Suppressor macrophage (primary cell): ENCODE results near the gene RAB40C.
A peak's percentile ranks its signal among the peaks of the same experiment; 100 is the strongest.

Source experiments
- DNase-seq, 4 experiments: peaks; one replicate each; pipeline ENCODE4 v3.0.0-alpha.2; 2020 to 2022

RAB40C gene

DNA sequence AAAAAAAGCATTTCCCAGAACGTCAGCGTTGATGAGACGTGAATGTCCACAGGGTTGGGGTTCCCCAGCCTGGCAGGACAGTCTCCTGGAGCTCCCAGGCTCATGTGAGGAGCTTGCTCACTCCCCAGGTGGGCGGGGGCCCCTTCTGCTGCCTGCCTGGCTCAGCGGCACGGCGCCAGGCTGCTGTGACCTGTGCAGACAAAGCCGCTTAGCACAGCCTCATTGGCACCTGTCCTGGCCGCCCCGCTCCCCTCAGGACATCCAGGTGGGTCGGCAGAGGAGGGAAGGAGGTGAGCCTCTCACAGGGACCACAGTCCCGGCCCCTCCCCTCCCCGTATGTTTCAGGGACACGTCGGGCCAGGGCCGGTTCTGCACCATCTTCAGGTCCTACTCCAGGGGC is 28.0 kb downstream of the RAB40C start:
- DNase-seq: no peak

DNA sequence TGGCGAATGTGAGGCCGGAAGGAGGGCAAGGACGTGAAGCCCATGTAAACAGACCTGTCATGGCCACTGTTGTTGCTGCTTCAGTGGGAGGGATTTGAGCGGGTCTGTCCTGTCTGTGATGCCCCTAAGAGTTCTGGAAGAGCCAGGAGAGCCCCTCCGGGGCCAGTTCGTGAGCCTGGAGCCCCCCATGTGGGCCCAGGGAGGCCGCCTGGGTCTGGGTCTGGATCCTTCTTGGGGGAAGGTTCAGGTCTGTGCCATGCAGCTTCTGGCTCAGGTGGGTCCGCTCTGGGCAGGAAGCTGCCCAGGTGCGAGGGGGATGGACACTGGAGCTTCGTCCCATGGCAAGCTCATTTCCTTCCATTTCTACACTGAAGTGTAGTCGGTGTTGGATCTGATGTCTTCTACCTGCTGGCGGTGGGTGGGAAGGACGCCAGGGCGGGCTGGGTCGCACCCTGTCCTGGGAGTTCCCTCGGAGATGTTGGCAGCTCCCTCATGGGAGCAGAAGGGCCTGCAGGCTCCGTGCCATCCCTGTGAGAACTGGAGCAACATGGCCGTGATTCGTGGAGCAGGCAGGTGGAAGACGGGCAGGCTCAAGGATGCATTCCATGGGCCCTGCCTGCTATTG is 29.7 kb downstream of the RAB40C start:
- DNase-seq: no peak

DNA sequence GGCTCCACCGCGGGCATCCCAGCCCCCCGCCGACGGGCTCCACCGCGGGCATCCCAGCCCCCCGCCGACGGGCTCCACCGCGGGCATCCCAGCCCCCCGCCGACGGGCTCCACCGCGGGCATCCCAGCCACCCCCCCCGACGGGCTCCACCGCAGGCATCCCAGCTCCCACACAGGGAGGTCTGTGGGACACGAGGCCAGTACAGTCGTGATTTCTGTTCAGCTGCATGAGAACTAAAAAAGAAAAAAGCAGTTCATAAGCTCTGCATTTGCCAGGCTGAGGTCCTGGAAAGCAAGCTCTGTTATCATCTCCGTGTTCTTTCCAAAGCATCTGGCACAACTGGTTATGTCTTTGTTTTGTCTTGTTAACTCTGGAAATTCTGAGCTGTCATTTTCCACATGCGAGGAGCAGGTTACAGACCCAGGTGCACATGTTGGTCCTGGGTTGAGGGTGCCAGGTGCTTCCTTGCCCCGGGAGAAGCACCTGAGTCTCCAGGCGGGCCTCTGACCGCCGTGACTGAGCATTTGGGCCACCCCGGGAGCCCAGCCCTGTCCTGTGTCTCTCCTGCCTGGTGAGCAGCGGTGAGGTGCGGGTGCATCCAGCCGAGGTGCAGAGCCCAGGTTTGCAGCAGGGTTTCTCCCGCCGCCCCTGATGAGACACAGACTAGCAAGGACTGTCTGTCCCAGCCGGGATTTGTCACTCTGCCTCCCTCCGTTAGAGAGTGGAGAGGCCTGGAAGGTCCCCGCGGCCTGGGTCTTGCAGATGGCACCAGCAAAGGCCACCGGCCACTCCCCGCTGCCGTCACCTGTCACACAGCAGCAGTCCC is 31.0 kb downstream of the RAB40C start:
- no peak for DNase-seq

DNA sequence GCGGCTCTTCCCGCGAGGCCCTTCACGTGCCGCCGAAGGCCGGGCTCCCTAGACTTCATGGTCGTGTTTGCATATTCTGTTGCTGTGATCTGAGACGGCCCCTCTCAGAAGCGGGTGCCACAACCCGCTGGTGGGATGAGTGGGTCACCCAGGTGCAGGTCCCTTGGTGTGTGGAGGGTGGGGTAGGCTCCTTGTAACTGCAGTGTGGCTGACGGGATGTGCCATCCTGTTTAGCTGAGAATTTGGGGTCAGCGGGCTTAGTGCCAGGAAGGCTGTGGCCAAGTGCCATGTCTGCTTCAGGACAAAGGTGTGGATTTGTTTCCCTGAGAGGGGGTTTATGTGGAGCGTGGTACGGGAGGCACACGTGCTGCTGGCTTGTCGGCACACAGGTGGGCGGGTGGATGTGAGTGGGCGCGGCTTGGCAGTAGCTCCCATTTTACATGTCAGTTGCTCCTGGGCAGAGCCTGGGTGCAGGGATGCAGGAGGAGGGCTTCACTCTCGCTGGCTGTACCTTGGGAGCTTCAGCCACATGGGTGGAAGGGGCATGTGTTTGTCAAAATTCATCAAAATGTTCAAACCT is 31.8 kb downstream of the RAB40C start:
- no peak for DNase-seq

DNA sequence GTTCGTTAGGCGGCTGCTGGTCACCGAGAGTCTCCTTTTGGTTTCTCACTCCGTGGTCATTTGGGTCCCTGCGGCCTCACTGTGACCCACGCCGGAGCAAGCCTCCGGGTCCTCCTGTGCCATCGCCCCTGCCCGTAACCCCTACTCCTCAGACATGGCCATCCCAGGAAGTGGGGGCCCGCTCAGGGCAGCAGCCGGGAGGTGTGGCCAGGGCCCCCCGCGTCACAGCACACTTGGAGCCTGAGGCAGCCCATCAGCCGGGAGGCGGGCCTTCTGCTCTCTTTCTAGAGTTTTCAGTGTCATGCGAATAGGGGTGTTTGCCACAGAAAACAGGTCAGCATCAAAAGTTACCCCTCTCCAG is 33.0 kb downstream of the RAB40C start:
- DNase-seq: no peak

DNA sequence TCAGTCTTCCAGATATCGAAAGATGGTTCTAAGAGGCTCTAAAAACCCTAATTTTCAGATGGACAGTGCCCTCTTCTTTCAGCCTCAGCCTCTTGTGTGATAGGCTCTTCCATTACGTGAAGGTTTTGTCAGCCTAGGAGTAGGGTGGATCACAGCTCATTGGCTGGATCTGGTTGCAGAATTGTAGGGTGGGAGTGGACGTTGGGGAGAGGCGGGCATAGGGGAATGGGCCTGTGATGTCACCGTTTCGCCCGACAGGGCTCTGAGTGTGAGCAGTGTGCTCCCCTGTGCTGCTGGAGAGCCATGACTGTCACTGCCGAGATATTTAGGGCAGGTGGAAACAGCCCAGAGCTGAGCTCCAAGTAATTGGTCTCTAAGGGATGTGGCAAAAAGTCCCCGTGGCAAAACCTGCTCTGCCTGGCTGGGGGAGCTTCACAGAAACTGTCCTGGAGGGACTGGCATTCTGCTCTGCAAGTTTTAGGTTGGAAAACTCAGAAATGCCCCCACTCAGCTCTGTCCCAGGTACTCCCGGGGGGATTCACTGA is 34.7 kb downstream of the RAB40C start:
- no peak for DNase-seq

DNA sequence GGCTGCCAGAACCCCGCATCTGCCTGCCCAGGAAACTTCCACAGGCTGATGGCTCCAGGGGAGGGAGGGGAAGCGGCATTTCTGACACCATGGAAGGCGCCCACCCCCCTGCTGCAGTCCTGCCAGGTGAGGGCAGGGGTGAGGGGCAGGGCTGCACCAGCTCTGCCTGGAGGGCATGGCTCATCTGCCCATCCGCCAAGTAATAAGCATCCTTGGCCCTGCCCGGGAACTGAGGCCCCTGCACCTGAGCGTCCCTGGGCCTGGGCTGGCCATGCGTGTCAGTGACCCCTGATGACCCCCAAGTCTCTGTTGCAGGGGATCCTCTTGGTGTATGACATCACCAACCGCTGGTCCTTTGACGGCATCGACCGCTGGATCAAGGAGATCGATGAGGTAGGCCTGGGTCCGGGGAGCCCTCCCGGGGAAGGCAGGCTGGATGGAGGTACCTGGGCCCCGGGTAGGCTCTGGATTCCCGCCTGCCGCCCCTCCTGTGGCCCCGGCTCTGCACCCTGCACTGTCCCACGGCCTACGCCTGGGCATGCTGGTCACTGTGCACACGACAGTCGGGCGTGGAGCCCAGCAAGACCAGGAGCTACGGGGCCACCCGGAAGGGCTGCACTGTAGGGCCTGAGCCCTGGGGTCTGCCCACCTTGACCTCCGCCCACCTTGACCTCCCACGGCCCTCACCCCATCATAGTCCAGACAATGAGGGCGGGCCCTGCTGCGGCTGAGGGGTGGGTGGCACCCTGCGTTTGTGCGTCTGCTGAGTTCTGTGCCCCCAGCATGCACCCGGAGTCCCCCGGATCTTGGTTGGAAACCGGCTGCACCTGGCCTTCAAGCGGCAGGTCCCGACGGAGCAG is 35.5 kb downstream of the RAB40C start:
- no peak for DNase-seq

DNA sequence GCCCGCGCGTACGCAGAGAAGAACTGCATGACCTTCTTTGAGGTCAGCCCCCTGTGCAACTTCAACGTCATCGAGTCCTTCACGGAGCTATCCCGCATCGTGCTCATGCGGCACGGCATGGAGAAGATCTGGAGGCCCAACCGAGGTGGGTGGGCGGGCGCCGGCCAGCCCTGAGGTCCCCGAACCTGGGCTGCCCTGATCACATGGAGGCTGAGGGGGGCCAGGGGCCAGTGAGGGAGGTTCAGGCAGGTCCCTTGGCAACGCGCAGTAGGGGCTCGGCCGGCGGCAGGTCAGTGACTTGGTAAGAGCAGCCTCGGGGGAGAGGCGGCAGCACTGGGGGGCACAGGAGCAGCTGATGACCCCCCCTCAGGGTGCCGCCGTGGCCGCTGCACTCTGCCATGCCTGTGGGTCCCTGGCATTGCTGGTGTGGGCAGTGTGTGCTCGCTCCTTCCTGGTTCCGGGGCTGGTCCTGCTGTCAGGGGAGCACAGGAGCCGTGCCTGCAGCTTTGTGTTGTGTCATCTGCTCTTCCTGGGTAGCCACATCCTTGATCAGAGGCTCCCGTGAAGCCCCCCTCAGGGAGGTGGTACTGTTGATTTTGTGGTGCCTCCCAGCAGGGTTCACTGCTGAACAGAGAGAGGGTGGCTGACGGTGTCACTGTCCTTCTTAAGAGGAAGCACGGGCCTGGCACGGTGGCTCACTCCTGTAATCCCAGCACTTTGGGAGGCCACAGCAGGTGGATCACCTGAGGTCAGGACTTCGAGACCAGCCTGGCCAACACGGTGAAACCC is 36.3 kb downstream of the RAB40C start:
- DNase-seq: no peak

DNA sequence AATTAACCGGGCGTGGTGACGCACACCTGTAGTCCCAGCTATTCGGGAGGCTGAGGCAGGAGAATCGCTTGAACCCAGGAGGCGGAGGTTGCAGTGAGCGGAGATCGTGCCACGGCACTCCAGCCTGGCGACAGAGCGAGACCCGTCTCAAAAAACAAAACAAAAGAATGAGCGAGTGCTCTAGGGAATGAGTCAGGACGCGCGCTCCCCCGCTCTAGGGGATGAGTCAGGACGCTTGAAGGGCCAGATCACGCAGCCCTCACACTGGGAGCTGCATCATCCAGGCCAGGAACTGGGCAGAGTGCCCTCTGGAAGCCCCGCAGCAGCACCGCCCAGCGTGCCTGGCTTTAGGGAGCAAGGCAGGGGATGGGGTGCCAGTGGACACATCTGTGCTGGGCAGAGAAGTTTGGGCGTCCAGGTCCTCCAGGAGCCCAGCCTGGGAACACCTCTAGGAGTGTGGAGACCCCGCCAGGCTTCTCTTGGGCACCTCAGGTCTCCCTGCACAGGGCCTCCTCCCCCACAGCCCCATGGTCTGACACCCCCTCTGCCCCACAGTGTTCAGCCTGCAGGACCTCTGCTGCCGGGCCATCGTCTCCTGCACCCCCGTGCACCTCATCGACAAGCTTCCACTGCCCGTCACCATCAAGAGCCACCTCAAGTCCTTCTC is 37.1 kb downstream of the RAB40C start:
- DNase-seq: peak in 1 of 4 experiments; percentile 27

DNA sequence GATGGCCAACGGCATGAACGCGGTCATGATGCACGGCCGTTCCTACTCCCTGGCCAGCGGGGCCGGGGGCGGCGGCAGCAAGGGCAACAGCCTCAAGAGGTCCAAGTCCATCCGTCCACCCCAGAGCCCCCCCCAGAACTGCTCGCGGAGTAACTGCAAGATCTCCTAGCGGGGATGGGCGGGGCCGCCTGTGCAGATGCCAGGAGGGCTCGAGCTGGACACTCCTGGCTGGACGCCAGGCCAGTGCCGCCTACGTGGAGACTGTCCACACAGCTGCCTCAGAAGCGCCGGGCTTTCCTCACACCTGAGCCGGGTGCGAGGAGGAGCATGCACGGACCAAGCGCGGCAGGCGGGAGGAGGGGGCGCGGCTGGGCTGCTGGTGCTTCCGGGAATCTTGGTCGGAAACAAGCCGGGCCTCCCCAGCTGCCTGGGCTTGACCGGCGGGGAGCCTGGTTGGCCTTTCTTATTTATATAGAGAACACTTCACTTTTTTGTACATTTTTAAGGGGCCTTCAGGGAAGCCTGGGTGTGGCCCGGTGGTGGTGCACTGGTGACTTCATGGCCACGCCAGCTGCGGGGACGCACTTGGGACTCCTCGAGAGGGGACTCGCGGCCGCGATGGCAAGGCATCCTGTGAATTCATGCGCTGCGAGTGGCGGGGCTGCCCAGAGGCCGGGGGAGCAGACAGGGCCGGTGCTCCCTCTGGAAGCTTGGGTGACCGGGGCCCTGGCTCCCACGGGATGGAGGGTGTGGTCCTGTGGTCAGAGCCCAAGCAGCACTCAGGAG is 37.8 kb downstream of the RAB40C start:
- DNase-seq: no peak

DNA sequence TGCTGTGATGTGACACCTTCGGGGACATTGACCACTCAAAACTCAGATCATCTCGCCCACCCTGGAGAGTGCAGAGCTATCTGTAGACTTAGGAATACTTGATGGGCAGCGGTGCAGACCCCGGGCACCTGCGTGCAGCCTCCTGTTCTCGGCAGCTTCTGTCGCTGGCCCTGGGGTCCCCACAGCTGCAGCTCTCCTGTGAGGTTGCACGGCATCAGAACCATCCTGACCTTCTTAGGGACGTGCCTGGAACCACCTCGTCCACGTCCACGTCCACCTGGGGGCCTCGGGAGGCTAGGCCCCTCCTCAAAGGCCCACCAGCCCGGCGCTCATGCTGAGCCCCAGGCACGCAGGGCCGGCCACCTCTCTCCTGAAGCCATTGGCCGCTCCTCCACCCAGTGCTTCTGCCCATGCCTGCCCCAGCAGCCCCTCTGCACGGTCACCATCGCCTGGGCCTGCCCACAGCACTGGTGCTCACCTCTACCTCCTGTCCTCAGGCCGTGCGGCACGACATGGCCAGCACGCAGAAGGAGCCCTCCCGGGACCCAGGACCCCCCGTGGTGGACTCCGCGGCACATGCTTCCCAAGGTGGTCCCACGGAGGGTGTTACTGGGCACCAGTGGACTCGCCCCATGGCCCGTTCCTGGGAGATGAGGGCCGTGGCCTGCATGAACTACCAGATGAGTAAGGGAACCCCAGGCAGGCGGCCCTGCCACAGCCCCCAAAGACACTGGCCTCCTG is 38.6 kb downstream of the RAB40C start:
- DNase-seq: no peak

DNA sequence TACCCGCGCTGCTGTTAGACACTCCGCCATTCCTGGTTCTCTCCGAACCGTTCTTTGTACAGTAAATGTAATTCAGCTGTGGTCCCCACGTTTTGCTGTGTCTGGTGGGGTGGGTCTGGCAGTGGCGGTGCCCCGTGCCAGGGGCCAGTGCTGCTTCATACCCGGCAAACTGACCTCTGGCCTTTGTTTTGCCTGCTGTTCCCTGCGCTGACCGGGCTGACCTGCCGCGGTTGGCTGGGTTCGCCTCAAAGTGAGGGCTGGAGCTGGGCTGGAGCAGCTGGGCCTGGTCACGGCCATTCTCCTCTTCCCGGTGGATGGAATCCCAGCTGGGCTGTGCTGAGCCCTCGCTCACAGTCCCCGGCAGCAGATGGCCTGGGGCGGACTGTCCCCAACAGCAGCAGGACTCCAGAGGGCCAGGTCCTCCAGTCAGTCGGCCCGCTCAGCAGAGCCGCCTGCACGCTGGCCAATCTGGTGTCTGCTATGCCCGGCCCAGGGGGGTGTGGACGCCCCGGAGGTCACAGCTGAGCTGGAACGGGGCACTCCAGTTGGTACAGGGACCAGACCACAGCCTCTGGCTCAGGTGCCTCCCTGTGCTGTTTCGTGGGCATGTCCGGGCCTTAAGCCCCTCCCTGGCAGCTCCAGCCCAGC is 39.4 kb downstream of the RAB40C start:
- DNase-seq: no peak

DNA sequence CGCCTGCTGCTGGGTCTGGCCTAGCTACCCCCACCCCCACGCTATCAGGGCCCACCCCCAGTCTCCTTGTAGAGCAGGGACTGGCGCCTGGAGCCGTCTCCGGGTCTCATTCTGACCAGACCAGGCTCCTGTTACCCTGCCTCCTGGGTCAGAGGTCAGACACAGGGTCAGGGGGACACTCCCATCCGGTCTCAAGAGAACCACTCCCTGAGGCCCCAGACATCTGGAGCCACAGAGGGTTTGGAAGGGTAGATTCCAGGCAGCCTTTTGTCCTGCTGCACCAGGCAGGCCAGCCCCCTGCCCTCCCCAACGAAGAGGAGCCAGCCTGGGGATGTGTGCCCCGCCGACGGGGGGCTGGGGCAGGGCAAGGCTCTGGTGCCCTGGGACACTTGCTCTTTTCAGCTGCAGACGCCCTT is 40.0 kb downstream of the RAB40C start:
- no peak for DNase-seq

DNA sequence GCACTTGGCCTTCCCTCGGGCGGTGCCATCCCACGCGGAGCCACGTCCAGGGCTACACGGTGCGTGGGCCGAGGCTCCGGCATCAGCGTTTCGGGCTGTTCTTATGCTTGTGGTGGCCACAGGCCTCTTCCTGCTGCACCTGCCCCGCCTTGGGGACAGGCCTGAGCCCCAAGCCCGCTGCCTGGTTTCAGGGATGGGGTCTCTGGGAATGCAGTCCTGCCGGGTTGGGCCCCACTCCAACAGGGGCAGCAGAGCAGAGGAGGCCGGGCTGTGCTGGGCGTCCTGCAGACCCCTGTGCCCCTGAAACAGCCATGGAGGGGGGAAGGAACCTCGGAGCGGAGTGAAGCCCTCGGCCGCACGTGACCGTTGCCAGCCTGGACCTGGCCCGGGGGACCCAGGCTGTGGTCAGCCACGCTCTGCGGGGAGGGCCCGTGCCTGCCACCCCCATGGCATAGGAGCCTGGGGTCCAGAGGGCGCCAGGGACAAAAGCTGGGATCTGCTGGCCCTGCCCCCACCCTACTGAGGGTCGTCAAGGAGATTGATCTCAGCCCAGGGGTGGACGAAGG is 40.5 kb downstream of the RAB40C start:
- DNase-seq: peak; percentile 13 to 47 (median 31)

DNA sequence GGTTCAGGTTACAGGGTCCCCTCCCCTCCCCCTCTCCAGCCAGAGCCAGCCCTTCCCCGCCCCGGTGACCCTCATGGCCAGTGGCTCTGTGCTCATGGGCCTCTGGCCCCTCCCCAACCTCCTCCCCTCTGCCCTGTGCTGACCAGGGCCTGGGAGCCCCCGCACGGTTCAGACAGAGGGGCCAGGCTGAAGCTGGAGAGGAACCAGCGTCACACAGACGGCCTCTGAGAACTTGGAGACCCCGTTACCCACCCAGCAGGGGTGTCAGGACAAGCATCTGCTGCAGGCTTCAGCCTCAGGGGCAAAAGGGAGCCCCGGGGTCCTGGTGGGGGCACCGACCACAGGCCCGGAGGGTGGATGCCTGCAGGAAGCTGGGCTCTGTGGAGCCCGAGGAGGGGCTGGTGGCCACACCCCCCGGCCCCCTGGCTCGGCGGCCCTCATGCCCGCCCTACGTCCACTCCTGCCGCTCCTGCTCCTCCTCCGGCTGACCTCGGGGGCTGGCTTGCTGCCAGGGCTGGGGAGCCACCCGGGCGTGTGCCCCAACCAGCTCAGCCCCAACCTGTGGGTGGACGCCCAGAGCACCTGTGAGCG is 41.0 kb downstream of the RAB40C start, which contains the start of gene WFIKKN1:
WFIKKN1 (plus strand) TSS at position 171 of the 591 bp plus-strand sequence; CDS start at position 440, 269 bp downstream.
- DNase-seq: no peak

DNA sequence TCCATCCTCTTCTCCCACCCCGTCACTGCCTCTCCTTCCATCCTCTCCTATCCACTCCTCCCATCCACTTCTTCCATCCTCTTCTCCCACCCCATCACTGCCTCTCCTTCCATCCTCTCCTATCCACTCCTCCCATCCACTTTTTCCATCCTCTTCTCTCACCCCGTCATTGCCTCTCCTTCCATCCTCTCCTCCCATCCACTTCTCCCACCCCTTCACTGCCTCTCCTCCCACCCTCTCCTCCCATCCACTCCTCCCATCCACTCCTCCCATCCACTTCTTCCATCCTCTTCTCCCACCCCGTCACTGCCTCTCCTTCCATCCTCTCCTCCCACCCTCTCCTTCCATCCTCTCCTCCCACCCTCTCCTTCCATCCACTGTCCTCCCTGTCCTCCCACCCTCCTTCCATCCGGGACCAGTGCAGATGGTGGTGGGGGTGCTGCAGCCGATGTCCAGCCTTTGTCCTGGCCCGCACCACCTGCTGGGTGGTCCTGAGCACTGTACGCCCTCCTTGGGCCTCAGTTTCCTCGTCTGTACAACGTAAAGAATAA is 42.0 kb downstream of the RAB40C start:
- no peak for DNase-seq

DNA sequence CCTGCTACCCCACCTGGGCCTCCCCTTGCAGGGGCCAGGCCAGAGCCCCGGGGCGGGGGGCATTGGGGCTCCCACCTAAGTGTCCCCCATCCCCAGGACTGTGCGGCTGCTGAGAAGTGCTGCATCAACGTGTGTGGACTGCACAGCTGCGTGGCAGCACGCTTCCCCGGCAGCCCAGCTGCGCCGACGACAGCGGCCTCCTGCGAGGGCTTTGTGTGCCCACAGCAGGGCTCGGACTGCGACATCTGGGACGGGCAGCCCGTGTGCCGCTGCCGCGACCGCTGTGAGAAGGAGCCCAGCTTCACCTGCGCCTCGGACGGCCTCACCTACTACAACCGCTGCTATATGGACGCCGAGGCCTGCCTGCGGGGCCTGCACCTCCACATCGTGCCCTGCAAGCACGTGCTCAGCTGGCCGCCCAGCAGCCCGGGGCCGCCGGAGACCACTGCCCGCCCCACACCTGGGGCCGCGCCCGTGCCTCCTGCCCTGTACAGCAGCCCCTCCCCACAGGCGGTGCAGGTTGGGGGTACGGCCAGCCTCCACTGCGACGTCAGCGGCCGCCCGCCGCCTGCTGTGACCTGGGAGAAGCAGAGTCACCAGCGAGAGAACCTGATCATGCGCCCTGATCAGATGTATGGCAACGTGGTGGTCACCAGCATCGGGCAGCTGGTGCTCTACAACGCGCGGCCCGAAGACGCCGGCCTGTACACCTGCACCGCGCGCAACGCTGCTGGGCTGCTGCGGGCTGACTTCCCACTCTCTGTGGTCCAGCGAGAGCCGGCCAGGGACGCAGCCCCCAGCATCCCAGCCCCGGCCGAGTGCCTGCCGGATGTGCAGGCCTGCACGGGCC is 42.8 kb downstream of the RAB40C start:
- no peak for DNase-seq
